Gastrocnemius medialis (tissue), 4 donors: ENCODE data around the gene CPVL.

Experiments used
- CTCF ChIP-seq, 5 experiments: fragments of 450-650 bp in 3 of 5; fragments of 200-600 bp in 2 of 5; sonication (generic) in 2 of 5; IDR thresholded peaks in 4 of 5; conservative IDR thresholded peaks in 1 of 5; 1 replicate in 4 of 5; 2 replicates in 1 of 5; pipeline ENCODE4 v1.5.1; 2016 to 2019; ENCODE audit warnings: antibody characterized with exemption in 5 of 5, mild to moderate bottlenecking in 3 of 5, moderate library complexity in 3 of 5
- POLR2A ChIP-seq, 2 donors: fragments of 450-650 bp; IDR thresholded peaks; one replicate each; pipeline ENCODE4 v1.6.1; 2017; ENCODE audit warnings: antibody characterized with exemption in 2 of 2, mild to moderate bottlenecking in 2 of 2, moderate library complexity in 2 of 2

GRCh38 chr7:29105752-29106668 lies 40.3 kb downstream of the CPVL start:
- peak; percentile 54 to 84 (median 68) for TF ChIP-seq CTCF (IDR thresholded peaks at IDR 0.05 in 4 of 5, conservative IDR thresholded peaks at IDR 0.05 in 1 of 5)
- TF ChIP-seq POLR2A (IDR thresholded peaks at IDR 0.05), result no peak
